Bronchial epithelial cell (primary cell): Measurements from ENCODE around the gene TOLLIP. TPM values are rescaled to one million over a fixed set of nuclear protein-coding genes. Genes with fewer than 3 reads are reported as not detected.

Experiments used
- DNase-seq: peaks from one replicate; pipeline ENCODE4 v3.0.0-alpha.2; 2010; ENCODE audit warnings: low read depth
- FAIRE-seq: peaks from 2 replicates; lab custom pipeline; 2011; peaks lifted over from hg19 to GRCh38; lab: Jason Lieb, UNC
- H3K27me3 ChIP-seq: 2 replicates; pipeline ENCODE4 v1.5.1; 2011; ENCODE audit warnings: low read length; ENCODE audit not compliant: control insufficient read depth, insufficient read depth
- H3K36me3 ChIP-seq: 2 replicates; pipeline ENCODE4 v1.5.1; 2011; ENCODE audit warnings: low read length; ENCODE audit not compliant: control insufficient read depth, insufficient read depth
- H3K4me3 ChIP-seq: 2 replicates; pipeline ENCODE4 v1.5.1; 2011; ENCODE audit warnings: mild to moderate bottlenecking, low read depth, low read length, control low read depth
- total RNA-seq: library from RNA; depleted of rRNA; stranded (reverse); fragments of >200 nt; gene quantifications from 2 replicates; pipeline ENCODE4 v1.2.1, GENCODE V29; 2014
- TF ChIP-seq, protein P1 (sequence below): IDR thresholded peaks from 2 replicates; pipeline ENCODE4 v1.5.1; 2011; ENCODE audit warnings: mild to moderate bottlenecking, moderate library complexity, low read length, control low read depth, inconsistent platforms; ENCODE audit not compliant: insufficient read depth, severe bottlenecking

Gene TOLLIP
- total RNA-seq, 1 donor from 2014 or later: 43.4 TPM

DNA sequence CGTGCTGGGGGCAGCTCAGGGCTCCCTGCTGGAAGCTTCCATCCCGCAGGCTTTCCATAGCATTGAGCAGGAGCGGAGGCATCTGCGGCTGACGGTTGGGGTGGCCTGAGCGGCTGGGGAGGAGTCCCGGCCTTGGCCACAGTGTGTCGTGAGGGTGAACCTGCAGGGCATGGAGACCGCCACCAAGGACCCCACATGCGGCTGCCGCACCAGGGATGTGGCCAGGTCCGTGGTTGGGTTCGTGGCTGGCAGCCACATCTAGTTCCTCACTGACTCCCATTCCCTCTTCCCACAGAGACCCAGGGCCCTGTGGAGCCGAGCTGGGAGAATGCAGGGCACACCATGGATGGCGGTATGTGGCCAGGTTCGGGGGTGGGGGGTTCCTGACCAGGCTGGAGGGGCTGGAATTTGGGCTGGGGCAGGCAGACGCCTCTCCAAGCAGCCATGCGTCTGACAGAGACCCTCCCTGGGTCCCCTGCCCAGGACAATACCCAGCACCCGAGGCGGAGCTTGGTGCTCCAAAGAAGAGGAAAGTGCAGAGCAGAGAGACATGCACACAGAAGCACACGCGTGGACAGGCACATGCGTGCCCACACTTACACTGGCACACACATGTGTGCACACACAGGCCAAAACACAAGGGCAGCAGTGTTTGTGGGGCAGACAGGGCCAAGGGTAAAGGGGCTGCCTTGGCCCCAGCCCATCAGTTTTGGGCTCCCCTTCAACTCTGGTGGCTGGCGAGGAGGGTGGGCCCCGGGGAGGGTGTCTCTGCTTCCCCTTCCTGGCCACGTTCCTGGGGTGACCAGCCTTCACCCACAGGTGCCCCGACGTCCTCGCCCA, 83.8 kb downstream of the TOLLIP start:
- Histone ChIP-seq H3K36me3 (no peaks in the 10 kb centered on the region), H3K4me3 (no peak overlapping the region), H3K27me3 (no peaks in the 10 kb centered on the region)
- TF ChIP-seq, protein P1, sequence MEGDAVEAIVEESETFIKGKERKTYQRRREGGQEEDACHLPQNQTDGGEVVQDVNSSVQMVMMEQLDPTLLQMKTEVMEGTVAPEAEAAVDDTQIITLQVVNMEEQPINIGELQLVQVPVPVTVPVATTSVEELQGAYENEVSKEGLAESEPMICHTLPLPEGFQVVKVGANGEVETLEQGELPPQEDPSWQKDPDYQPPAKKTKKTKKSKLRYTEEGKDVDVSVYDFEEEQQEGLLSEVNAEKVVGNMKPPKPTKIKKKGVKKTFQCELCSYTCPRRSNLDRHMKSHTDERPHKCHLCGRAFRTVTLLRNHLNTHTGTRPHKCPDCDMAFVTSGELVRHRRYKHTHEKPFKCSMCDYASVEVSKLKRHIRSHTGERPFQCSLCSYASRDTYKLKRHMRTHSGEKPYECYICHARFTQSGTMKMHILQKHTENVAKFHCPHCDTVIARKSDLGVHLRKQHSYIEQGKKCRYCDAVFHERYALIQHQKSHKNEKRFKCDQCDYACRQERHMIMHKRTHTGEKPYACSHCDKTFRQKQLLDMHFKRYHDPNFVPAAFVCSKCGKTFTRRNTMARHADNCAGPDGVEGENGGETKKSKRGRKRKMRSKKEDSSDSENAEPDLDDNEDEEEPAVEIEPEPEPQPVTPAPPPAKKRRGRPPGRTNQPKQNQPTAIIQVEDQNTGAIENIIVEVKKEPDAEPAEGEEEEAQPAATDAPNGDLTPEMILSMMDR: no peak
- DNase-seq: no peak
- peak; percentile 36 for FAIRE-seq

DNA sequence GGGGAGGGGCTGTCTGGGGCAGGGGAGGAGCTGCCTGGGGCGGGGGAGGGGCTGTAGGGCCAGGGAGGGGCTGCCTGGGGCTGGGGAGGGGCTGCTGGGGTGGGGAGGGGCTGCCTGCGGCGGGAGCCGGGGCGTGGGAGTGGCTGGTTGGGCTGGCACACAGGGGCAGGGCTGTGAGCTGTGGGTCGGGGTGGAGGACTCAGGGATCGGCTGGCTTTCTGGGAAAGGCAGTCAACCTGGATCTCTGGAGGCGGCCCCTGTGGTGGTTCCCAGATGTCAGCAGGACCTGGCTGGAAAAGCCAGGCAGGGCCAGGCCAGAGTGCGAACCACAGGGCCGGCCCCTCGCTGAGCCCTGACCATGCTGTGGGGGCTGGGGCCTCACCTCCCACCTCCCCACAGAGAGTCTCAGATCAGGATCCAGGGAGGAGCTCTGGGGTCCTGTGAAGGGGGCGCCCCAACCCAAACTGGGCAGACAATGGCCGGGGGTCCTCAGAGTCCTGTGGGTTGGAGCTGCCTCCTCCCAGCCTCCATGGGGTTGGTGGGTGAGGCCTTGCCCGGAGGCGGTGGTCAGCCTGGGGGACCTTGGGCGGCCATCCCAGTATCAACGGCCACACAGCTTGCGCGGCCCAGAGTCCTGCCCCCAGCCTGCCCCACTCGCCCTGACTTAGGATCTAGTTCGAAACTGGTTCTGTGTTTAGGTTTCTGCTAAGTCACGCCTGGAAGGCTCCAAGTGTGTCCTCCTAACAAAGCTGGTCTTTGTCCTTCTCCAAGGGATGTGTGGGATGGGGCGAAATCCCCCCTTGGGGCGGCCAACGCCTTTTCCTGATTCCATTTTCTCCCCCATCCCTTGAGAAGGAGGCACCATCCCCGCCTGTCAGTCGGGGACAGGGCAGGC, 84.7 kb downstream of the TOLLIP start:
- TF ChIP-seq, protein P1: no peak
- DNase-seq (no peak), FAIRE-seq (no peak)
- H3K4me3 ChIP-seq: no peak overlapping the region
- no peaks in the 10 kb centered on the region for H3K36me3 ChIP-seq
- H3K27me3 ChIP-seq: no peaks in the 10 kb centered on the region

Other genes with a start within 250 kb of the TOLLIP start
- gene MUC2, start 234.8 kb downstream of the TOLLIP start, total RNA-seq: not detected in 2 replicates
- gene MUC5AC, start 151.7 kb downstream of the TOLLIP start, total RNA-seq: under 0.01 TPM in 1 of 2 replicates, not detected in the other
- not detected in 2 replicates for gene MUC5B, start 86.6 kb downstream of the TOLLIP start, total RNA-seq
- 0.38 TPM in 1 of 2 replicates, not detected in the other for gene BRSK2, start 80.3 kb upstream of the TOLLIP start, total RNA-seq
- gene MOB2, start 177.1 kb upstream of the TOLLIP start, total RNA-seq: 38.2 and 41.1 TPM in 2 replicates